Endometrial microvascular endothelial cells (primary cell): ENCODE measurements around the gene CSAD. TPM values are rescaled to one million over a fixed set of nuclear protein-coding genes. Genes with fewer than 3 reads are reported as not detected.

ENCODE experiments used
- in situ Hi-C: cut with HindIII; loops from 2 replicates; pipeline ENCODE4 v1.10.0; 2017; ENCODE audit warnings: low sequenced_read_pairs, low pct_unique_long_range_greater_than_20kb; ENCODE audit errors: inconsistent ontology term
- total RNA-seq: library from RNA; depleted of rRNA; stranded (reverse); fragments of >200 nt; gene quantifications from one replicate; pipeline ENCODE4 v1.2.3, GENCODE V29; 2015; ENCODE audit errors: inconsistent ontology term

Gene CSAD
- total RNA-seq, 1 donor from 2014 or later = 4.6 TPM

- in situ Hi-C loops = no loop called here
Observed at GRCh38 chr12:53201639-53202038, 20.9 kb upstream of the CSAD start.

- in situ Hi-C loops = no loop called here
Observed at GRCh38 chr12:53201177-53201541, 20.4 kb upstream of the CSAD start.

- in situ Hi-C loops = no loop called here
Observed at GRCh38 chr12:53200458-53201176, 19.9 kb upstream of the CSAD start.

- in situ Hi-C loops = no loop called here
Observed at GRCh38 chr12:53200107-53200457, 19.4 kb upstream of the CSAD start.

GRCh38 chr12:53199700-53200099 is 19.0 kb upstream of the CSAD start:
- in situ Hi-C loops = no loop called here

- in situ Hi-C loops = no loop called here
Observed at GRCh38 chr12:53198486-53199110, 17.9 kb upstream of the CSAD start.

GRCh38 chr12:53197011-53197640 is 16.4 kb upstream of the CSAD start:
- in situ Hi-C loops = no loop called here

GRCh38 chr12:53196486-53196885 is 15.8 kb upstream of the CSAD start:
- in situ Hi-C loops = no loop called here

- in situ Hi-C loops = no loop called here
Observed at GRCh38 chr12:53195516-53196420, 15.0 kb upstream of the CSAD start.

- in situ Hi-C loops = no loop called here
Observed at GRCh38 chr12:53194973-53195372, 14.2 kb upstream of the CSAD start.

GRCh38 chr12:53193985-53194716 is 13.4 kb upstream of the CSAD start:
- in situ Hi-C loops = no loop called here

- in situ Hi-C loops = no loop called here
Observed at GRCh38 chr12:53193040-53193439, 12.3 kb upstream of the CSAD start.

GRCh38 chr12:53192531-53193021 is 11.9 kb upstream of the CSAD start:
- in situ Hi-C loops = no loop called here

- in situ Hi-C loops = no loop called here
Observed at GRCh38 chr12:53191885-53192530, 11.3 kb upstream of the CSAD start.

- in situ Hi-C loops = no loop called here
Observed at GRCh38 chr12:53191096-53191884, 10.6 kb upstream of the CSAD start.

GRCh38 chr12:53190108-53190729 is 9.5 kb upstream of the CSAD start:
- in situ Hi-C loops = no loop called here
